IMR-90 (cell line): ENCODE results near the gene ANKUB1. TPM values are rescaled to one million over a fixed set of nuclear protein-coding genes. Genes with fewer than 3 reads are reported as not detected.

Experiments used
- ATAC-seq: fragments of 200-7000 bp; cut with Tn5 transposase; 2 replicates; pipeline ENCODE4 v1.9.1; 2020; ENCODE audit warnings: low read depth, mild to moderate bottlenecking, moderate library complexity
- BruUV-seq: library from RNA; stranded (reverse); fragments of 400-500 nt; replicated peaks from 2 replicates; lab custom pipeline; 2021; lab: Mats Ljungman, UMichigan
- CTCF ChIA-PET: fragments of 300-600 bp; formaldehyde crosslinking; extraction: SDS; loops from one replicate; lab custom pipeline; 2021; ENCODE audit warnings: antibody characterized with exemption; lab: Yijun Ruan, JAX
- POLR2A ChIA-PET: fragments of 300-600 bp; sonication (Branson Sonifier 250); formaldehyde crosslinking; loops from one replicate; lab custom pipeline; 2022; ENCODE audit warnings: antibody characterized with exemption; ENCODE audit not compliant: unreplicated experiment; lab: Charles Lee
- DNase-seq: peaks from one replicate; pipeline ENCODE4 v3.0.0; 2013
- H2AFZ ChIP-seq: replicated peaks from 2 replicates; pipeline ENCODE3; 2013; ENCODE audit warnings: low read length, mild to moderate bottlenecking; ENCODE audit not compliant: poor library complexity
- H2AK5ac ChIP-seq: 2 replicates; pipeline ENCODE4 v1.6.1; 2013; ENCODE audit warnings: low read depth, low read length, inconsistent platforms
- H2AK9ac ChIP-seq: replicated peaks from 2 replicates; pipeline ENCODE3; 2013; ENCODE audit warnings: mild to moderate bottlenecking, low read depth, low read length, moderate library complexity; ENCODE audit not compliant: poor library complexity
- H2BK120ac ChIP-seq: 2 replicates; pipeline ENCODE4 v1.6.1; 2013; ENCODE audit warnings: low read depth, low read length, inconsistent platforms
- H2BK15ac ChIP-seq: 3 replicates; pipeline ENCODE4 v1.6.1; 2013; ENCODE audit warnings: low read depth, low read length, inconsistent platforms
- H2BK20ac ChIP-seq: 2 replicates; pipeline ENCODE4 v1.6.1; 2013; ENCODE audit warnings: low read depth, mild to moderate bottlenecking, inconsistent platforms, low read length, moderate library complexity
- H2BK5ac ChIP-seq: 2 replicates; pipeline ENCODE4 v1.6.1; 2013; ENCODE audit warnings: mild to moderate bottlenecking, low read depth, low read length, inconsistent platforms; ENCODE audit not compliant: poor library complexity, severe bottlenecking
- H3K14ac ChIP-seq: replicated peaks from 2 replicates; pipeline ENCODE4 v1.6.1; 2013; ENCODE audit warnings: low read depth, low read length, inconsistent platforms
- H3K18ac ChIP-seq: 2 replicates; pipeline ENCODE4 v1.6.1; 2013; ENCODE audit warnings: low read depth, low read length, control low read depth
- H3K23ac ChIP-seq: 2 replicates; pipeline ENCODE4 v1.6.1; 2013; ENCODE audit warnings: low read depth, low read length, inconsistent platforms
- H3K27ac ChIP-seq: 2 replicates; pipeline ENCODE4 v1.5.1; 2013; ENCODE audit warnings: mild to moderate bottlenecking, control low read depth, low read length; ENCODE audit not compliant: insufficient read depth
- H3K27me3 ChIP-seq: 2 replicates; pipeline ENCODE4 v1.6.1; 2013; ENCODE audit warnings: low read length; ENCODE audit not compliant: control insufficient read depth, insufficient read depth
- H3K36me3 ChIP-seq: 2 replicates; pipeline ENCODE4 v1.6.1; 2013; ENCODE audit warnings: low read length, mixed read lengths; ENCODE audit not compliant: control insufficient read depth, insufficient read depth
- H3K4ac ChIP-seq: 2 replicates; pipeline ENCODE4 v1.6.1; 2013; ENCODE audit warnings: low read depth, low read length, inconsistent platforms
- H3K4me1 ChIP-seq: 2 replicates; pipeline ENCODE4 v1.6.1; 2013; ENCODE audit warnings: low read length, mixed read lengths; ENCODE audit not compliant: control insufficient read depth, insufficient read depth
- H3K4me2 ChIP-seq: 2 replicates; pipeline ENCODE4 v1.6.1; 2013; ENCODE audit warnings: low read depth, mild to moderate bottlenecking, control low read depth, low read length, moderate library complexity
- H3K4me3 ChIP-seq: 2 replicates; pipeline ENCODE4 v1.5.1; 2013; ENCODE audit warnings: low read depth, mild to moderate bottlenecking, control low read depth, low read length, moderate library complexity; ENCODE audit not compliant: insufficient read depth
- H3K56ac ChIP-seq: 2 replicates; pipeline ENCODE4 v1.6.1; 2013; ENCODE audit warnings: low read length, inconsistent platforms; ENCODE audit not compliant: insufficient read depth; ENCODE audit errors: extremely low read depth
- H3K79me1 ChIP-seq, 2 experiments: 2 replicates each; pipeline ENCODE4 v1.6.1; 2013; ENCODE audit warnings: low read length in 2 of 2, inconsistent platforms in 1 of 2, low read depth in 1 of 2
- H3K9ac ChIP-seq: 2 replicates; pipeline ENCODE4 v1.6.1; 2013; ENCODE audit warnings: low read depth, low read length, control low read depth
- H3K9me1 ChIP-seq: 2 replicates; pipeline ENCODE4 v1.6.1; 2013; ENCODE audit warnings: low read length, inconsistent platforms; ENCODE audit not compliant: insufficient read depth
- H3K9me3 ChIP-seq: 2 replicates; pipeline ENCODE4 v1.6.1; 2013; ENCODE audit warnings: low read length; ENCODE audit not compliant: control insufficient read depth, insufficient read depth
- H4K20me1 ChIP-seq: 2 replicates; pipeline ENCODE4 v1.6.1; 2013; ENCODE audit warnings: low read length, inconsistent platforms; ENCODE audit not compliant: insufficient read depth
- H4K5ac ChIP-seq: 2 replicates; pipeline ENCODE4 v1.6.1; 2013; ENCODE audit warnings: mild to moderate bottlenecking, low read depth, low read length, control low read depth
- H4K8ac ChIP-seq, 2 experiments: 2 replicates each; pipeline ENCODE4 v1.6.1; 2013; ENCODE audit warnings: low read depth in 2 of 2, low read length in 2 of 2, control low read depth in 1 of 2, inconsistent platforms in 1 of 2
- H4K91ac ChIP-seq: 2 replicates; pipeline ENCODE4 v1.6.1; 2013; ENCODE audit warnings: low read depth, low read length, inconsistent platforms; ENCODE audit not compliant: insufficient read depth
- BHLHE40 ChIP-seq: fragments of 150-350 bp; IDR thresholded peaks from 2 replicates; pipeline ENCODE4 v1.6.1; 2016; ENCODE audit warnings: mild to moderate bottlenecking, low read depth, low read length
- CEBPB ChIP-seq: IDR thresholded peaks from 2 replicates; pipeline ENCODE4 v1.6.1; 2012; ENCODE audit warnings: low read depth, low read length, improper control_type of control experiment
- CHD1 ChIP-seq: IDR thresholded peaks from 2 replicates; pipeline ENCODE4 v1.6.1; 2012; ENCODE audit warnings: low read depth, low read length, improper control_type of control experiment
- ELK1 ChIP-seq: fragments of 150-350 bp; IDR thresholded peaks from 2 replicates; pipeline ENCODE4 v1.6.1; 2016; ENCODE audit warnings: low read depth, mild to moderate bottlenecking, low read length, moderate library complexity, borderline replicate concordance
- FOS ChIP-seq: fragments of 150-350 bp; IDR thresholded peaks from 2 replicates; pipeline ENCODE4 v1.6.1; 2016; ENCODE audit warnings: low read depth, low read length
- MAZ ChIP-seq: IDR thresholded peaks from 2 replicates; pipeline ENCODE4 v1.6.1; 2012; ENCODE audit warnings: low read depth, mild to moderate bottlenecking, low read length, improper control_type of control experiment, moderate library complexity, borderline replicate concordance
- MXI1 ChIP-seq: IDR thresholded peaks from 2 replicates; pipeline ENCODE4 v1.6.1; 2012; ENCODE audit warnings: low read depth, mild to moderate bottlenecking, low read length, moderate library complexity, borderline replicate concordance
- NFE2L2 ChIP-seq: fragments of 150-350 bp; IDR thresholded peaks from 2 replicates; pipeline ENCODE4 v1.6.1; 2016; ENCODE audit warnings: low read depth, mild to moderate bottlenecking, low read length
- POLR2A ChIP-seq: IDR thresholded peaks from 2 replicates; pipeline ENCODE4 v1.6.1; 2012; ENCODE audit warnings: mild to moderate bottlenecking, low read depth, low read length
- RAD21 ChIP-seq: IDR thresholded peaks from 2 replicates; pipeline ENCODE4 v1.6.1; 2012; ENCODE audit warnings: low read length, improper control_type of control experiment
- RCOR1 ChIP-seq: IDR thresholded peaks from 2 replicates; pipeline ENCODE4 v1.6.1; 2012; ENCODE audit warnings: mild to moderate bottlenecking, low read length, improper control_type of control experiment; ENCODE audit not compliant: insufficient replicate concordance
- RFX5 ChIP-seq: IDR thresholded peaks from 2 replicates; pipeline ENCODE4 v1.8.0; 2012; ENCODE audit warnings: low read depth, mild to moderate bottlenecking, low read length, moderate library complexity
- SMC3 ChIP-seq: fragments of 150-350 bp; IDR thresholded peaks from 2 replicates; pipeline ENCODE4 v1.6.1; 2016; ENCODE audit warnings: low read depth, mild to moderate bottlenecking, antibody characterized with exemption, low read length, moderate library complexity
- USF2 ChIP-seq: fragments of 150-350 bp; IDR thresholded peaks from 2 replicates; pipeline ENCODE4 v1.6.1; 2017; ENCODE audit warnings: mild to moderate bottlenecking, antibody characterized with exemption, low read length, low read depth
- WGBS, 2 experiments: methylation state at CpG; one replicate each; pipeline versions ENCODE4 v1.1.5 to v1.1.7; 2013; ENCODE audit warnings: missing lambda C conversion rate in 2 of 2; ENCODE audit not compliant: insufficient read length in 1 of 2; ENCODE audit errors: extremely low coverage in 2 of 2; 5-methylcytosine and 5-hydroxymethylcytosine counted together
- dilution Hi-C: fragments of 300-500 bp; cut with HindIII; formaldehyde crosslinking; loops from one replicate; pipeline ENCODE4 v1.14.3; 2018; ENCODE audit warnings: low sequenced_read_pairs; ENCODE audit not compliant: unreplicated experiment
- in situ Hi-C: fragments of 300-500 bp; cut with MboI; formaldehyde crosslinking; loops from 3 replicates; pipeline ENCODE4 v1.14.3; 2019; ENCODE audit warnings: low sequenced_read_pairs, inconsistent platforms, mixed read lengths
- intact Hi-C: fragments of 100-400 bp; cut with micrococcal nuclease; formaldehyde crosslinking; loops from 2 replicates; pipeline ENCODE4 v1.10.0; 2022
- polyA plus RNA-seq, 3 experiments: library from polyadenylated mRNA; depleted of rRNA; stranded (reverse); fragments of >200 nt; gene quantifications; 2 replicates each; pipeline ENCODE4 v1.2.3, GENCODE V29; 2012; ENCODE audit warnings: low replicate concordance in 1 of 3
- total RNA-seq: library from RNA; depleted of rRNA; stranded (reverse); fragments of >200 nt; gene quantifications from 2 replicates; pipeline ENCODE4 v1.2.3, GENCODE V29; 2012
- TF ChIP-seq, protein P1 (sequence below): conservative IDR thresholded peaks from 2 replicates; pipeline ENCODE4 v1.5.1; 2012; ENCODE audit warnings: mild to moderate bottlenecking, low read depth, low read length, improper control_type of control experiment

ANKUB1 gene
- total and polyA plus RNA-seq, 2 of the 4 experiments (the other 2 are of a cell fraction), result not detected

- dilution Hi-C loops (no loop called here), in situ Hi-C loops (no loop called here), intact Hi-C loops (no loop called here)
- H3K27ac ChIP-seq, result no peak overlapping the region
- H3K14ac ChIP-seq, result no peak overlapping the region
- no peak overlapping the region for H2BK5ac ChIP-seq
- DNase-seq, result no peak
- no peak overlapping the region for H3K4ac ChIP-seq
- no peak overlapping the region for H2BK20ac ChIP-seq
- no peak overlapping the region for H2AK5ac ChIP-seq
- no peak overlapping the region for H3K23ac ChIP-seq
- no peak overlapping the region for H3K9ac ChIP-seq
- no peak overlapping the region for H3K56ac ChIP-seq
- H4K20me1 ChIP-seq, result 0 out of 2 replicates have a peak, but pooled peaks cover 3% of the 10 kb centered on the region
- peaks cover 8% of the 10 kb centered on the region; the same call in 1 of the 2 replicates for H3K9me3 ChIP-seq
- 100% methylated on average over 2 of the region's 4 CpGs; no CpG with 5 or more reads in 1 of the 2 experiments for WGBS, 2 experiments
- H2AFZ ChIP-seq, result no peak overlapping the region
- H4K91ac ChIP-seq, result no peak overlapping the region
- H4K8ac ChIP-seq, result no peak overlapping the region
- ChIA-PET POLR2A (no interaction called here), CTCF (no interaction called here)
- no peak overlapping the region for H3K4me2 ChIP-seq
- no peaks in the 10 kb centered on the region for H3K36me3 ChIP-seq
- H3K4me1 ChIP-seq, result no peaks in the 10 kb centered on the region
- no peak overlapping the region for H3K18ac ChIP-seq
- no TSS peak for BruUV-seq
- peaks cover 14 to 33% of the 10 kb centered on the region in 2 experiments for H3K79me1 ChIP-seq
- no peak overlapping the region for H2AK9ac ChIP-seq
- H2BK15ac ChIP-seq, result no peak overlapping the region
- H3K9me1 ChIP-seq, result no peaks in the 10 kb centered on the region
- H3K27me3 ChIP-seq, result no peaks in the 10 kb centered on the region
- H3K4me3 ChIP-seq, result no peak overlapping the region
- no peak overlapping the region for H4K5ac ChIP-seq
- TF ChIP-seq USF2, result no peak
- no peak for TF ChIP-seq FOS
- no peak for TF ChIP-seq SMC3
- no peak for TF ChIP-seq ELK1
- no peak for TF ChIP-seq POLR2A
- TF ChIP-seq RAD21, result no peak
- no peak for TF ChIP-seq CHD1
- TF ChIP-seq RCOR1, result no peak
- TF ChIP-seq, protein P1, sequence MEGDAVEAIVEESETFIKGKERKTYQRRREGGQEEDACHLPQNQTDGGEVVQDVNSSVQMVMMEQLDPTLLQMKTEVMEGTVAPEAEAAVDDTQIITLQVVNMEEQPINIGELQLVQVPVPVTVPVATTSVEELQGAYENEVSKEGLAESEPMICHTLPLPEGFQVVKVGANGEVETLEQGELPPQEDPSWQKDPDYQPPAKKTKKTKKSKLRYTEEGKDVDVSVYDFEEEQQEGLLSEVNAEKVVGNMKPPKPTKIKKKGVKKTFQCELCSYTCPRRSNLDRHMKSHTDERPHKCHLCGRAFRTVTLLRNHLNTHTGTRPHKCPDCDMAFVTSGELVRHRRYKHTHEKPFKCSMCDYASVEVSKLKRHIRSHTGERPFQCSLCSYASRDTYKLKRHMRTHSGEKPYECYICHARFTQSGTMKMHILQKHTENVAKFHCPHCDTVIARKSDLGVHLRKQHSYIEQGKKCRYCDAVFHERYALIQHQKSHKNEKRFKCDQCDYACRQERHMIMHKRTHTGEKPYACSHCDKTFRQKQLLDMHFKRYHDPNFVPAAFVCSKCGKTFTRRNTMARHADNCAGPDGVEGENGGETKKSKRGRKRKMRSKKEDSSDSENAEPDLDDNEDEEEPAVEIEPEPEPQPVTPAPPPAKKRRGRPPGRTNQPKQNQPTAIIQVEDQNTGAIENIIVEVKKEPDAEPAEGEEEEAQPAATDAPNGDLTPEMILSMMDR, result no peak
- TF ChIP-seq NFE2L2, result no peak
- no peak for TF ChIP-seq CEBPB
- TF ChIP-seq BHLHE40, result no peak
- TF ChIP-seq RFX5, result no peak
- TF ChIP-seq MXI1, result no peak
- TF ChIP-seq MAZ, result no peak
- no peak for ATAC-seq
- H2BK120ac ChIP-seq, result no peak overlapping the region
Measured at GRCh38 chr3:149831321-149831720, 39.0 kb upstream of the ANKUB1 start.
